Measurements from ENCODE around the gene L3MBTL3. TPM values are rescaled to one million over a fixed set of nuclear protein-coding genes. Genes with fewer than 3 reads are reported as not detected.
A peak's percentile ranks its signal among the peaks of the same experiment; 100 is the strongest.

The L3MBTL3 gene
- total and polyA plus RNA-seq, 10 of the 15 experiments (the other 5 are each of a cell fraction or from before 2014, with no cell fraction given) = 0.71 to 9.4 (median 6.2) TPM

GRCh38 chr6:130138116-130138908, 119.9 kb downstream of the L3MBTL3 start:
- ChIA-PET CTCF (no interaction called here), POLR2A (no interaction called here), SMC1A (ENCODE audit: uncharacterized antibody, unreplicated experiment) (interaction anchor here (0.9 to 1.8 kb wide), 4 partner anchors 11 to 83 kb away, joined by 3 to 4 read pairs (median 3); no protein-coding TSS in a partner anchor), RAD21 (ENCODE audit: unreplicated experiment) (no interaction called here)
- no peaks in the 10 kb centered on the region for H4K20me1 ChIP-seq (ENCODE audit: control insufficient read depth, insufficient read depth)
- TF ChIP-seq JUNB (IDR thresholded peaks at IDR 0.05) (peak; percentile 84), IRF4 (IDR thresholded peaks at IDR 0.05; ENCODE audit: low read depth, low read length) (peak; percentile 37; the same call in 1 of the 2 replicates), RAD51 (IDR thresholded peaks at IDR 0.05) (no peak), NKRF (conservative IDR thresholded peaks at IDR 0.05) (no peak), ATF2 (IDR thresholded peaks at IDR 0.05; ENCODE audit: low read length) (peak; percentile 61; the same call in 1 of the 2 replicates), ZNF384 (IDR thresholded peaks at IDR 0.05; ENCODE audit: borderline replicate concordance, low read depth, low read length) (peak; percentile 26; the same call in 1 of the 2 replicates), IKZF2 (IDR thresholded peaks at IDR 0.05) (0 out of 4 replicates have a peak, but pooled peaks of 1 of the 2 experiments have one; percentile 9), SPI1 (IDR thresholded peaks at IDR 0.05; ENCODE audit: borderline replicate concordance, insufficient read depth, low read depth, low read length) (no peak)
- in situ Hi-C loops (cut with MboI) (no loop called here), intact Hi-C loops (cut with micrococcal nuclease; ENCODE audit: unreplicated experiment) (no loop called here)
- H3K4me1 ChIP-seq (ENCODE audit: control insufficient read depth, insufficient read depth, low read length) = peaks cover 11% of the 10 kb centered on the region; the same call in 1 of the 2 replicates
- H3K36me3 ChIP-seq (ENCODE audit: control insufficient read depth in 2 of 2, insufficient read depth in 2 of 2, low read length in 1 of 2) = no peaks in the 10 kb centered on the region
- H3K4me2 ChIP-seq (ENCODE audit: control insufficient read depth, insufficient read depth) = peak overlapping the region; percentile 45; the same call in 1 of the 2 replicates
- peak; percentile 65 for ATAC-seq
- no TSS peak for BruUV-seq (replicated peaks)
- no peak overlapping the region for H3K9ac ChIP-seq (ENCODE audit: control insufficient read depth, insufficient read depth, low read length)
- WGBS (ENCODE audit: insufficient coverage, insufficient replicate concordance, low lambda C conversion rate, missing lambda C conversion rate) = 88% methylated on average over 7 of the region's 7 CpGs
- no peaks in the 10 kb centered on the region; the same call in 2 of the 3 replicates for H3K9me3 ChIP-seq (replicated peaks; ENCODE audit: control insufficient read depth, insufficient read depth, low read length)
- no peaks in the 10 kb centered on the region for H3K79me2 ChIP-seq (ENCODE audit: control insufficient read depth, insufficient read depth, low read length)
- 0 out of 2 replicates have a peak overlapping the region, but pooled peaks have one; percentile 11 for H3K27ac ChIP-seq (ENCODE audit: control insufficient read depth, insufficient read depth)
- no peak overlapping the region for H3K4me3 ChIP-seq
- H2AFZ ChIP-seq (ENCODE audit: control insufficient read depth, low read depth, low read length) = no peak overlapping the region; the same call in 1 of the 2 replicates
- DNase-seq (ENCODE audit: low read depth, low spot score) = no peak
- no peak for FAIRE-seq
- no peaks in the 10 kb centered on the region for H3K27me3 ChIP-seq (replicated peaks in 1 of 2; ENCODE audit: control insufficient read depth in 2 of 2, insufficient read depth in 2 of 2, low read length in 1 of 2)
